IMR-90 (cell line): ENCODE results near the gene COA3. TPM values are rescaled to one million over a fixed set of nuclear protein-coding genes. Genes with fewer than 3 reads are reported as not detected.

Source experiments
- ATAC-seq: fragments of 200-7000 bp; cut with Tn5 transposase; 2 replicates; pipeline ENCODE4 v1.9.1; 2020; ENCODE audit warnings: low read depth, mild to moderate bottlenecking, moderate library complexity
- BruUV-seq: library from RNA; stranded (reverse); fragments of 400-500 nt; replicated peaks from 2 replicates; lab custom pipeline; 2021; lab: Mats Ljungman, UMichigan
- CTCF ChIA-PET: fragments of 300-600 bp; formaldehyde crosslinking; extraction: SDS; loops from one replicate; lab custom pipeline; 2021; ENCODE audit warnings: antibody characterized with exemption; lab: Yijun Ruan, JAX
- POLR2A ChIA-PET: fragments of 300-600 bp; sonication (Branson Sonifier 250); formaldehyde crosslinking; loops from one replicate; lab custom pipeline; 2022; ENCODE audit warnings: antibody characterized with exemption; ENCODE audit not compliant: unreplicated experiment; lab: Charles Lee
- DNase-seq: peaks from one replicate; pipeline ENCODE4 v3.0.0; 2013
- H2AFZ ChIP-seq: replicated peaks from 2 replicates; pipeline ENCODE3; 2013; ENCODE audit warnings: low read length, mild to moderate bottlenecking; ENCODE audit not compliant: poor library complexity
- H2AK5ac ChIP-seq: 2 replicates; pipeline ENCODE4 v1.6.1; 2013; ENCODE audit warnings: low read depth, low read length, inconsistent platforms
- H2AK9ac ChIP-seq: replicated peaks from 2 replicates; pipeline ENCODE3; 2013; ENCODE audit warnings: mild to moderate bottlenecking, low read depth, low read length, moderate library complexity; ENCODE audit not compliant: poor library complexity
- H2BK120ac ChIP-seq: 2 replicates; pipeline ENCODE4 v1.6.1; 2013; ENCODE audit warnings: low read depth, low read length, inconsistent platforms
- H2BK15ac ChIP-seq: 3 replicates; pipeline ENCODE4 v1.6.1; 2013; ENCODE audit warnings: low read depth, low read length, inconsistent platforms
- H2BK20ac ChIP-seq: 2 replicates; pipeline ENCODE4 v1.6.1; 2013; ENCODE audit warnings: low read depth, mild to moderate bottlenecking, inconsistent platforms, low read length, moderate library complexity
- H2BK5ac ChIP-seq: 2 replicates; pipeline ENCODE4 v1.6.1; 2013; ENCODE audit warnings: mild to moderate bottlenecking, low read depth, low read length, inconsistent platforms; ENCODE audit not compliant: poor library complexity, severe bottlenecking
- H3K14ac ChIP-seq: replicated peaks from 2 replicates; pipeline ENCODE4 v1.6.1; 2013; ENCODE audit warnings: low read depth, low read length, inconsistent platforms
- H3K18ac ChIP-seq: 2 replicates; pipeline ENCODE4 v1.6.1; 2013; ENCODE audit warnings: low read depth, low read length, control low read depth
- H3K23ac ChIP-seq: 2 replicates; pipeline ENCODE4 v1.6.1; 2013; ENCODE audit warnings: low read depth, low read length, inconsistent platforms
- H3K27ac ChIP-seq: 2 replicates; pipeline ENCODE4 v1.5.1; 2013; ENCODE audit warnings: mild to moderate bottlenecking, control low read depth, low read length; ENCODE audit not compliant: insufficient read depth
- H3K27me3 ChIP-seq: 2 replicates; pipeline ENCODE4 v1.6.1; 2013; ENCODE audit warnings: low read length; ENCODE audit not compliant: control insufficient read depth, insufficient read depth
- H3K36me3 ChIP-seq: 2 replicates; pipeline ENCODE4 v1.6.1; 2013; ENCODE audit warnings: low read length, mixed read lengths; ENCODE audit not compliant: control insufficient read depth, insufficient read depth
- H3K4ac ChIP-seq: 2 replicates; pipeline ENCODE4 v1.6.1; 2013; ENCODE audit warnings: low read depth, low read length, inconsistent platforms
- H3K4me1 ChIP-seq: 2 replicates; pipeline ENCODE4 v1.6.1; 2013; ENCODE audit warnings: low read length, mixed read lengths; ENCODE audit not compliant: control insufficient read depth, insufficient read depth
- H3K4me2 ChIP-seq: 2 replicates; pipeline ENCODE4 v1.6.1; 2013; ENCODE audit warnings: low read depth, mild to moderate bottlenecking, control low read depth, low read length, moderate library complexity
- H3K4me3 ChIP-seq: 2 replicates; pipeline ENCODE4 v1.5.1; 2013; ENCODE audit warnings: low read depth, mild to moderate bottlenecking, control low read depth, low read length, moderate library complexity; ENCODE audit not compliant: insufficient read depth
- H3K56ac ChIP-seq: 2 replicates; pipeline ENCODE4 v1.6.1; 2013; ENCODE audit warnings: low read length, inconsistent platforms; ENCODE audit not compliant: insufficient read depth; ENCODE audit errors: extremely low read depth
- H3K79me1 ChIP-seq, 2 experiments: 2 replicates each; pipeline ENCODE4 v1.6.1; 2013; ENCODE audit warnings: low read length in 2 of 2, inconsistent platforms in 1 of 2, low read depth in 1 of 2
- H3K9ac ChIP-seq: 2 replicates; pipeline ENCODE4 v1.6.1; 2013; ENCODE audit warnings: low read depth, low read length, control low read depth
- H3K9me1 ChIP-seq: 2 replicates; pipeline ENCODE4 v1.6.1; 2013; ENCODE audit warnings: low read length, inconsistent platforms; ENCODE audit not compliant: insufficient read depth
- H3K9me3 ChIP-seq: 2 replicates; pipeline ENCODE4 v1.6.1; 2013; ENCODE audit warnings: low read length; ENCODE audit not compliant: control insufficient read depth, insufficient read depth
- H4K20me1 ChIP-seq: 2 replicates; pipeline ENCODE4 v1.6.1; 2013; ENCODE audit warnings: low read length, inconsistent platforms; ENCODE audit not compliant: insufficient read depth
- H4K5ac ChIP-seq: 2 replicates; pipeline ENCODE4 v1.6.1; 2013; ENCODE audit warnings: mild to moderate bottlenecking, low read depth, low read length, control low read depth
- H4K8ac ChIP-seq, 2 experiments: 2 replicates each; pipeline ENCODE4 v1.6.1; 2013; ENCODE audit warnings: low read depth in 2 of 2, low read length in 2 of 2, control low read depth in 1 of 2, inconsistent platforms in 1 of 2
- H4K91ac ChIP-seq: 2 replicates; pipeline ENCODE4 v1.6.1; 2013; ENCODE audit warnings: low read depth, low read length, inconsistent platforms; ENCODE audit not compliant: insufficient read depth
- BHLHE40 ChIP-seq: fragments of 150-350 bp; IDR thresholded peaks from 2 replicates; pipeline ENCODE4 v1.6.1; 2016; ENCODE audit warnings: mild to moderate bottlenecking, low read depth, low read length
- CEBPB ChIP-seq: IDR thresholded peaks from 2 replicates; pipeline ENCODE4 v1.6.1; 2012; ENCODE audit warnings: low read depth, low read length, improper control_type of control experiment
- CHD1 ChIP-seq: IDR thresholded peaks from 2 replicates; pipeline ENCODE4 v1.6.1; 2012; ENCODE audit warnings: low read depth, low read length, improper control_type of control experiment
- CTCF ChIP-seq: conservative IDR thresholded peaks from 2 replicates; pipeline ENCODE4 v1.5.1; 2012; ENCODE audit warnings: mild to moderate bottlenecking, low read depth, low read length, improper control_type of control experiment
- ELK1 ChIP-seq: fragments of 150-350 bp; IDR thresholded peaks from 2 replicates; pipeline ENCODE4 v1.6.1; 2016; ENCODE audit warnings: low read depth, mild to moderate bottlenecking, low read length, moderate library complexity, borderline replicate concordance
- FOS ChIP-seq: fragments of 150-350 bp; IDR thresholded peaks from 2 replicates; pipeline ENCODE4 v1.6.1; 2016; ENCODE audit warnings: low read depth, low read length
- MAZ ChIP-seq: IDR thresholded peaks from 2 replicates; pipeline ENCODE4 v1.6.1; 2012; ENCODE audit warnings: low read depth, mild to moderate bottlenecking, low read length, improper control_type of control experiment, moderate library complexity, borderline replicate concordance
- NFE2L2 ChIP-seq: fragments of 150-350 bp; IDR thresholded peaks from 2 replicates; pipeline ENCODE4 v1.6.1; 2016; ENCODE audit warnings: low read depth, mild to moderate bottlenecking, low read length
- RCOR1 ChIP-seq: IDR thresholded peaks from 2 replicates; pipeline ENCODE4 v1.6.1; 2012; ENCODE audit warnings: mild to moderate bottlenecking, low read length, improper control_type of control experiment; ENCODE audit not compliant: insufficient replicate concordance
- RFX5 ChIP-seq: IDR thresholded peaks from 2 replicates; pipeline ENCODE4 v1.8.0; 2012; ENCODE audit warnings: low read depth, mild to moderate bottlenecking, low read length, moderate library complexity
- SMC3 ChIP-seq: fragments of 150-350 bp; IDR thresholded peaks from 2 replicates; pipeline ENCODE4 v1.6.1; 2016; ENCODE audit warnings: low read depth, mild to moderate bottlenecking, antibody characterized with exemption, low read length, moderate library complexity
- USF2 ChIP-seq: fragments of 150-350 bp; IDR thresholded peaks from 2 replicates; pipeline ENCODE4 v1.6.1; 2017; ENCODE audit warnings: mild to moderate bottlenecking, antibody characterized with exemption, low read length, low read depth
- WGBS, 2 experiments: methylation state at CpG; one replicate each; pipeline versions ENCODE4 v1.1.5 to v1.1.7; 2013; ENCODE audit warnings: missing lambda C conversion rate in 2 of 2; ENCODE audit not compliant: insufficient read length in 1 of 2; ENCODE audit errors: extremely low coverage in 2 of 2; 5-methylcytosine and 5-hydroxymethylcytosine counted together
- dilution Hi-C: fragments of 300-500 bp; cut with HindIII; formaldehyde crosslinking; loops from one replicate; pipeline ENCODE4 v1.14.3; 2018; ENCODE audit warnings: low sequenced_read_pairs; ENCODE audit not compliant: unreplicated experiment
- in situ Hi-C: fragments of 300-500 bp; cut with MboI; formaldehyde crosslinking; loops from 3 replicates; pipeline ENCODE4 v1.14.3; 2019; ENCODE audit warnings: low sequenced_read_pairs, inconsistent platforms, mixed read lengths
- intact Hi-C: fragments of 100-400 bp; cut with micrococcal nuclease; formaldehyde crosslinking; loops from 2 replicates; pipeline ENCODE4 v1.10.0; 2022
- polyA plus RNA-seq, 3 experiments: library from polyadenylated mRNA; depleted of rRNA; stranded (reverse); fragments of >200 nt; gene quantifications; 2 replicates each; pipeline ENCODE4 v1.2.3, GENCODE V29; 2012; ENCODE audit warnings: low replicate concordance in 1 of 3
- total RNA-seq: library from RNA; depleted of rRNA; stranded (reverse); fragments of >200 nt; gene quantifications from 2 replicates; pipeline ENCODE4 v1.2.3, GENCODE V29; 2012

The COA3 gene
- total and polyA plus RNA-seq, 2 of the 4 experiments (the other 2 are of a cell fraction), result 66.8 to 78.1 TPM

DNA sequence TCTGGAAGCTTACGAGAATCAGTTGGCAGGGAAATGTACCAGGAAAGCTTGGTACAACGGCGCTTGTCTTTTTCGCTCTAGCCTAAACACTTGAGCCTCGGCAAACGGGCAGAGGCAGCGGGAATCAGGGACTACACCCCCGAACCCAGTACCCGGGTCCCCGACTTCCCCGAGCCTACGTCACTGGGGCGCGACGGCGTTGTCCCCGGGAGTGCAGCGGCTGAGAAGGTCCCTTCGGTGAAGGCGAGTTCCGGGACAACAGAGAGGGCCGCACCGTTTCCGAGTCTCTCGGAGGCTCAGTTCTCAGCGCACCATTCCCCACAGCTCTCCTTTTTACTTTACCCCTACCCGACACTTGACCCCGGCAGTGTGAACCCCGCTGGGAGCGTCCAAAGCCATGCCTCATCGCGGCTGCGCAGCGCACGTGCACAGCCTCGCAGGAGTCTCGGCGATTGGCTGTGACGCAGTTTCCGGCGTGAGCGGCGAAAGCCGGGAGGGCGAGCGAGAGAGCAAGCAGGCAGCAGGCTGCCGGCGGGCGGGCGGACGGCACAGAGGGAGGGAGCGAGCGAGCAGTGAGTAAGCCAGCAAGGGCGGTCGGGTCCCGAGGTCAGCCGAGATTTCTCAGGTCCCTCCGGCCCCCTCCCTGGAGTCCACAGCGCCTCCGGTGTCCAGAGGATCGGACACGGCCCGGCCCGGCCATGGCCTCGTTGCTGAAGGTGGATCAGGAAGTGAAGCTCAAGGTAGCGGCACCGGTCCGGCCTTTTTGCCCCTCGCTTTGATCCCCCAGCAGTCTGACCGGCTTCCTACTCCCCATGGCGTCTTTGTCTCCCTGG lies 34.6 kb upstream of the COA3 start, which contains the start of gene PSME3:
Gene PSME3, plus strand, starts transcription at position 464 of the 833 bp plus-strand sequence. Its CDS starts 235 bp downstream, at position 699.
- intact Hi-C loops (no loop called here), dilution Hi-C loops (no loop called here), in situ Hi-C loops (no loop called here)
- H3K36me3 ChIP-seq, result peaks cover 18% of the 10 kb centered on the region
- H3K4ac ChIP-seq, result peak within 1 kb of the TSS; percentile 94
- peak within 1 kb of the TSS; percentile 85 for H2BK120ac ChIP-seq
- H3K9me3 ChIP-seq, result no peaks in the 10 kb centered on the region
- ChIA-PET CTCF (interaction anchor here (0.6 to 1.3 kb wide), 2 partner anchors 9 to 53 kb away, joined by 3 read pairs; partner anchors contain the start of genes BECN1 and WNK4), POLR2A (interaction anchor here (1.0 kb wide), 1 partner anchor 9 kb away, joined by 4 read pairs; the partner anchor contains the start of gene BECN1)
- peak within 1 kb of the TSS; percentile 100 for H3K4me2 ChIP-seq
- H4K8ac ChIP-seq, result peak within 1 kb of the TSS; percentile 100
- peaks cover 4% of the 10 kb centered on the region; the same call in 1 of the 2 replicates for H4K20me1 ChIP-seq
- peak within 1 kb of the TSS; percentile 94 for H3K9ac ChIP-seq
- peak within 1 kb of the TSS; percentile 62 for H3K18ac ChIP-seq
- peak within 1 kb of the TSS; percentile 95 for H3K14ac ChIP-seq
- peak within 1 kb of the TSS; percentile 96 for H4K91ac ChIP-seq
- ATAC-seq, result peak; percentile 97
- 1% methylated on average over 23 of the region's 71 CpGs; no CpG with 5 or more reads in 1 of the 2 experiments for WGBS, 2 experiments
- no TSS peak for BruUV-seq
- peak within 1 kb of the TSS; percentile 84 for H2AK9ac ChIP-seq
- H2BK20ac ChIP-seq, result no peak within 1 kb of the TSS; the same call in 1 of the 2 replicates
- H3K27ac ChIP-seq, result peak within 1 kb of the TSS; percentile 81
- peak within 1 kb of the TSS; percentile 96 for H2AFZ ChIP-seq
- no peaks in the 10 kb centered on the region for H3K9me1 ChIP-seq
- H2AK5ac ChIP-seq, result peak within 1 kb of the TSS; percentile 59
- no peaks in the 10 kb centered on the region for H3K27me3 ChIP-seq
- peak within 1 kb of the TSS; percentile 92 for H3K23ac ChIP-seq
- H2BK5ac ChIP-seq, result peak within 1 kb of the TSS; percentile 69
- H3K56ac ChIP-seq, result peak within 1 kb of the TSS; percentile 95
- peak within 1 kb of the TSS; percentile 77; the same call in 1 of the 3 replicates for H2BK15ac ChIP-seq
- H4K5ac ChIP-seq, result peak within 1 kb of the TSS; percentile 96
- peak; percentile 85 for DNase-seq
- peaks cover 38 to 54% of the 10 kb centered on the region in 2 experiments for H3K79me1 ChIP-seq
- H3K4me3 ChIP-seq, result peak within 1 kb of the TSS; percentile 83
- H3K4me1 ChIP-seq, result 0 out of 2 replicates have a peak, but pooled peaks cover 3% of the 10 kb centered on the region
- TF ChIP-seq CEBPB, result no peak
- 0 out of 2 replicates have a peak, but pooled peaks have one; percentile 6 for TF ChIP-seq CTCF
- TF ChIP-seq USF2, result peak; percentile 67
- no peak for TF ChIP-seq RCOR1
- no peak for TF ChIP-seq NFE2L2
- no peak for TF ChIP-seq SMC3
- no peak for TF ChIP-seq RFX5
- no peak for TF ChIP-seq ELK1
- no peak for TF ChIP-seq FOS
- TF ChIP-seq MAZ, result peak; percentile 68; the same call in 1 of the 2 replicates
- peak; percentile 100 for TF ChIP-seq BHLHE40
- no peak for TF ChIP-seq CHD1
